OCI-LY1 (cell line): ENCODE measurements around the gene MYO3B.

Experiments
- H2AFZ ChIP-seq: fragments of 200-600 bp; sonication (generic), shearing (Covaris generic); 2 replicates; pipeline ENCODE4 v1.6.0; 2014; ENCODE audit warnings: antibody characterized with exemption, mild to moderate bottlenecking, low read length
- H3F3A ChIP-seq: fragments of 200-600 bp; sonication (generic), shearing (Covaris generic); 2 replicates; pipeline ENCODE4 v1.6.0; 2014; ENCODE audit warnings: mild to moderate bottlenecking, antibody characterized with exemption, low read length, moderate library complexity; ENCODE audit not compliant: insufficient read depth
- H3K27ac ChIP-seq: fragments of 200-600 bp; sonication (generic); 2 replicates; pipeline ENCODE4 v1.5.1; 2014; ENCODE audit warnings: low read length, mixed run types, mild to moderate bottlenecking, low read depth; ENCODE audit not compliant: poor library complexity, severe bottlenecking
- H3K27me3 ChIP-seq: fragments of 200-600 bp; sonication (generic); 2 replicates; pipeline ENCODE4 v1.6.0; 2014; ENCODE audit warnings: antibody characterized with exemption, mild to moderate bottlenecking, low read length, moderate library complexity; ENCODE audit not compliant: insufficient read depth
- H3K36me3 ChIP-seq: fragments of 200-600 bp; sonication (generic); 2 replicates; pipeline ENCODE4 v1.6.1; 2014; ENCODE audit warnings: mild to moderate bottlenecking, antibody characterized with exemption, low read length, moderate library complexity, mixed read lengths; ENCODE audit not compliant: insufficient read depth
- H3K4me1 ChIP-seq: fragments of 200-600 bp; sonication (generic); 2 replicates; pipeline ENCODE4 v1.5.1; 2014; ENCODE audit warnings: mild to moderate bottlenecking, low read length, moderate library complexity; ENCODE audit not compliant: insufficient read depth, severe bottlenecking
- H3K4me2 ChIP-seq: fragments of 200-600 bp; sonication (generic), shearing (Covaris generic); 2 replicates; pipeline ENCODE4 v1.6.1; 2014; ENCODE audit warnings: low read length
- H3K4me3 ChIP-seq: fragments of 200-600 bp; sonication (generic); 2 replicates; pipeline ENCODE4 v1.5.1; 2014; ENCODE audit warnings: low read length, low read depth, mild to moderate bottlenecking, mixed read lengths; ENCODE audit not compliant: poor library complexity, severe bottlenecking
- H3K79me2 ChIP-seq: fragments of 200-600 bp; shearing (Covaris generic); 2 replicates; pipeline ENCODE4 v1.6.1; 2016; ENCODE audit warnings: mixed run types, low read length, mixed read lengths; ENCODE audit not compliant: insufficient read depth
- H3K9ac ChIP-seq: fragments of 200-600 bp; sonication (generic), shearing (Covaris generic); 2 replicates; pipeline ENCODE4 v1.6.1; 2014; ENCODE audit warnings: mild to moderate bottlenecking, low read length, mixed read lengths
- H3K9me2 ChIP-seq: fragments of 200-600 bp; sonication (generic), shearing (Covaris generic); 2 replicates; pipeline ENCODE4 v1.6.1; 2014; ENCODE audit warnings: low read depth, mild to moderate bottlenecking, low read length, mixed read lengths
- H3K9me3 ChIP-seq: fragments of 200-600 bp; shearing (Covaris generic); 2 replicates; pipeline ENCODE4 v1.6.1; 2014; ENCODE audit warnings: low read length, mixed read lengths
- H4K20me1 ChIP-seq: fragments of 200-600 bp; sonication (generic), shearing (Covaris generic); 2 replicates; pipeline ENCODE4 v1.6.0; 2016; ENCODE audit warnings: mild to moderate bottlenecking, low read length; ENCODE audit not compliant: insufficient read depth
- CTCF ChIP-seq: fragments of 200-600 bp; sonication (generic), shearing (Covaris generic); IDR thresholded peaks from 2 replicates; pipeline ENCODE4 v1.5.1; 2017; ENCODE audit warnings: mild to moderate bottlenecking, antibody characterized with exemption, low read length, moderate library complexity, mixed read lengths
- EZH2 ChIP-seq: fragments of 200-600 bp; sonication (generic), shearing (Covaris generic); IDR thresholded peaks from 2 replicates; pipeline ENCODE4 v1.8.0; 2017; ENCODE audit warnings: borderline replicate concordance, mixed run types, mild to moderate bottlenecking, antibody characterized with exemption, low read length, moderate library complexity, mixed read lengths

Gene MYO3B

GRCh38 chr2:170305711-170306110, 127.8 kb downstream of the MYO3B start:
- Histone ChIP-seq H3K79me2 (no peaks in the 10 kb centered on the region), H3F3A (no peaks in the 10 kb centered on the region), H4K20me1 (no peaks in the 10 kb centered on the region), H3K4me2 (no peak overlapping the region), H3K27me3 (no peaks in the 10 kb centered on the region), H3K9me2 (no peaks in the 10 kb centered on the region), H3K4me1 (no peaks in the 10 kb centered on the region), H3K36me3 (no peaks in the 10 kb centered on the region), H3K9me3 (no peaks in the 10 kb centered on the region), H3K27ac (no peak overlapping the region), H3K9ac (no peak overlapping the region), H2AFZ (no peak overlapping the region), H3K4me3 (no peak overlapping the region)
- TF ChIP-seq CTCF (no peak), EZH2 (no peak)

GRCh38 chr2:170306293-170306873, 128.4 kb downstream of the MYO3B start:
- Histone ChIP-seq H3K9me3 (no peaks in the 10 kb centered on the region), H3K27me3 (no peaks in the 10 kb centered on the region), H3F3A (no peaks in the 10 kb centered on the region), H3K9ac (no peak overlapping the region), H3K4me3 (no peak overlapping the region), H3K4me2 (no peak overlapping the region), H3K79me2 (no peaks in the 10 kb centered on the region), H3K27ac (no peak overlapping the region), H3K4me1 (no peaks in the 10 kb centered on the region), H3K9me2 (no peaks in the 10 kb centered on the region), H4K20me1 (no peaks in the 10 kb centered on the region), H2AFZ (no peak overlapping the region), H3K36me3 (no peaks in the 10 kb centered on the region)
- TF ChIP-seq EZH2 = no peak
- TF ChIP-seq CTCF = no peak

- H3K9ac ChIP-seq = no peak overlapping the region
- H3F3A ChIP-seq = no peaks in the 10 kb centered on the region
- no peaks in the 10 kb centered on the region for H3K4me1 ChIP-seq
- H3K36me3 ChIP-seq = no peaks in the 10 kb centered on the region
- no peaks in the 10 kb centered on the region for H3K79me2 ChIP-seq
- H4K20me1 ChIP-seq = no peaks in the 10 kb centered on the region
- H3K9me3 ChIP-seq = no peaks in the 10 kb centered on the region
- H3K27me3 ChIP-seq = no peaks in the 10 kb centered on the region
- no peaks in the 10 kb centered on the region for H3K9me2 ChIP-seq
- no peak overlapping the region for H2AFZ ChIP-seq
- no peak overlapping the region for H3K27ac ChIP-seq
- H3K4me2 ChIP-seq = no peak overlapping the region
- TF ChIP-seq EZH2 = no peak
- no peak for TF ChIP-seq CTCF
- H3K4me3 ChIP-seq = no peak overlapping the region
These were observed 129.1 kb downstream of the MYO3B start for GRCh38 chr2:170307052-170307451.
